NCI-H345 treated with DMSO at 0.1 percent for 48 hours (cell line): ENCODE measurements around the gene FGFBP1.

Experiments used
- DNase-seq: peaks from one replicate; lab custom pipeline; 2025; ENCODE audit not compliant: unreplicated experiment; lab: John Stamatoyannopoulos, UW

The FGFBP1 gene

DNA sequence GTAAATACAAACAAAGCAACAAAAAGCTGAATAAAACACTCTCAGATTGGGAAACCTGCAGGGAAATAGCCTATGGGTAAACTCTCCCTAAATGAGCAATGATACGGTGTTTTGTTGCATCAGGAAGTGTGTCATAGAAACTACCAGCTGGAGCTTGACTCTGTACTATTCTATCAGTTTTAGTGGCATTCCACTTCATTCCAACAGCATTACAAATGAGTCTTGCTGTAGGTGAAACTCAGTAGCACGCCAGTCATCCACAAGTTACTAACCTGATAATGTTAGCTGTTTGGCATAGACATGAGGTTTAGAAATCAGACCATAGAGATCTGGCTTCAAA, 24.9 kb downstream of the FGFBP1 start:
- no peak for DNase-seq

DNA sequence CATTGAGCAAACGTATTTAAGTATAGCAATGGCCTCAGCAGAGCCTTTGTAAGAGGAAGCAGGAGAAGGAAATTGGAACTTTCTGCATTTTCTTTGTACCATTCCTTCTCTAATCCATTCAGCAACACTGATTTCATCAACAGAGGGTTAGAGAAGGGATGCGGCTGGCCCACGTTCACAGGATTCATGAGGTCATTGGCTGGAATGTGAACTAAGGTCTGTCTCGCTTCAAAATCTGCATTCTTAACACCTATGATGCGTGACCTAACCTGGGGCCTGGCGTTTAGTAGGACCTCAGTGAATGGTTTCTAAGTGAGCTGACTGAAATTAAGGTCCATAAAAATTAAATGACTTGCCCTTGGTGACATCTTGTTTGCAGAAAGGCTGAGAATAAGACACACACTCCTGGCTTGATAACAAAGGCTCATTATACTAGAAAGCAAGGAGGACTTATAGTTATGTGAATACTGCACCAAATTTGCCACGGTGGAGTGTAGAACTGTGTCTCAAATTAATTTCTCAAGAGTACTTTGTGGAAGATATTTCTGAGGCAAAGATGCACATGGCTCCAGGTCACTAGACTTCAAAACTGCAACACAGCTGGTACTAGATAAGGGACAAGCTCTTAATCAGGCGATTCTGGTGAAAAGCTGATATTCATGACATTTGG, 25.4 kb downstream of the FGFBP1 start:
- no peak for DNase-seq

DNA sequence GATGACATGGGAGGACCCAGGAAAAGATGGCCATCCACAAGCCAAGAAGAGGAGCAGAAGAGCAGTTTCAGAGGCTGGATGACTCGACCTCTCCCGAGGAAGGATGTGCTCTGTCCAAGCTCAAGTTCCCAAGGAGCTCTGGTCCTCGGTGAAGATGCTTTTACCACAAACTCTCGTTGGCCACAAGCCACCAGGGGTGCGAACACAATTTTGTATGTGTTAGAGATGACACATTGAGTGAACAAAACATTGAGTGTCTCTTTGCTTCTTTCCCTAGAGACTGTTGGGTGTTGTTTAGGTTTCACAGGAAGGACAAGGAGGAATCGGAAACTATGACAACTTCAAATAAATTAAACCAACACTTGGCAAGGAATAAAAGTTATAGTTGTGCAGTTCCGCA, 26.3 kb downstream of the FGFBP1 start:
- no peak for DNase-seq

DNA sequence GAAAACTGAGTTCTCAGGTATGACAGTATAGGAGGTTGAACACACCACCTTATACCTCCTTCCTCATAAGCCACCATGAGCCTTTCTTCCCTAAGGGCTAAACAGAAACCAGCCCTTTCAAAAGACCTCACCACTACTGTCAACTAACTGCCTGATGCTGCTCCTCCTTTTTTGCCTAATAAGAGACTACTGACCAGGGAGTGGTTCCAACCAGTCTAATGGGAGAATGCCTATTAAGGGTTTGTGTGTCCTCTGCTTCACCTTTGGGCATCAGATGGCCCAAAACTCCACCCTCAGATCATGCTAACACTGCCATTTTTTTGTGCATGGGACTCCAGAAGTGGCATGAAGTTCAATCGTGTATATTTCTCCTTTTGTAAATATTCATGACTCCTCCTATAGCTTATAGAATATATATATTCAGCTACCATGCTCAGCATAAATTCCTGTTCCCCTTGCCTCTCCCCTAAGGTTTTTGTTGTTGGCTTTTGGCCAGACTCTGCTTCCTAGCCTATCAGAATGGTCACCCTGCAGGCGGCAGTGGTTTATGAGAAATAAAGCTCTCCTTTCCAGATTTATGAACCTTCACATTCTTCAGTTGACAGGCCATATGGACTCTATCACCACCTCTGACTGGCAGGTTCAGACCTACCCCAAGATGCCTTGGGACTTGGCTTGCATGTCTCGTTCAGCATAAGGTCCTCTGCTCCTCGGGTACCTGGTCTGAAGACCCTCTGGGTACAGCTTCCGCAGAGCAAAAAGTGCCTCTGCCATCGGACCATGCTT, 28.2 kb downstream of the FGFBP1 start:
- no peak for DNase-seq

- DNase-seq: no peak
Observed at GRCh38 chr4:15907430-15907829, 31.1 kb downstream of the FGFBP1 start.

- peak; percentile 61 for DNase-seq
Observed at GRCh38 chr4:15906020-15906443, 32.5 kb downstream of the FGFBP1 start.

- no peak for DNase-seq
Observed at GRCh38 chr4:15902746-15903145, 35.8 kb downstream of the FGFBP1 start.

DNA sequence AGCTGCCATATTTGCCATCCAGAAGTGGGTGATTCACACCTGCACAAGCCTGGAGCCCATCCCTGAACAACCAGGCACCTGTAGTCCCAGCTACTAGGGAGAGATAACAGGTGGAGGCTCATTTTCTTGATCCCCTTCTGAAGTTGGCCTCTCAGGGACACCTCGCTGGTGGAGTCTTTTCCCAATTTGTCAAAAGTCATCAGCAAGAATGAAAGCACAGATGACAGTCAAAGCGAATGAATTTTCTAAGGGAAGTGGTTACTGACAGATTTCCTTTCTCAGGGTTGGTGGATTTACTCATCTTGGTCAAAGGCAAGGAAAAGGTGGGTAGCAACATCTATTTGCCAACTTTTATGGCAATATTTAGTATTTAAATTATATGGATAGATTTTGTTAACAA, 36.5 kb downstream of the FGFBP1 start:
- DNase-seq: no peak

DNA sequence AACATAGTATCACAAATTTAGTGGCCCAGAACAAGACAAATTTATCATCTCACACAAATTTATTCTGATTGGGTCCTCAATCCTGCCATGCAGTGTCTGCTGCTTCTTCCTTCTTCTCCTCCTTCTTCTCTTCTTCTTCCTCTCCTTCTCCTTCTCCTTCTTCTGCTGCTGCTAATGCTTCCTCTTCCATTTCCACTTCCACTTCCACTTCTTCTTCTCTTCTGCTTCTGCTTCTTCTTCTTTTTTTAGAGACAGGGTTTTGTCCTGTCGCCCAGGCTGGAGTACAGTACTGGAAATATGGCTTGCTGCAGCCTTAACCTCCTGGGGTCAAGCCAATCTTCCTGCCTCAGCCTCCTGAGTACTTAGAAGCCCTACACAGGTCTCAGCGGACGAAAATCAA, 37.5 kb downstream of the FGFBP1 start:
- no peak for DNase-seq

GRCh38 chr4:15899511-15899910, 39.0 kb downstream of the FGFBP1 start:
- DNase-seq: no peak

GRCh38 chr4:15898902-15899301, 39.6 kb downstream of the FGFBP1 start:
- DNase-seq: no peak

GRCh38 chr4:15897577-15897976, 41.0 kb downstream of the FGFBP1 start:
- no peak for DNase-seq

- DNase-seq: no peak
Observed at GRCh38 chr4:15894921-15895916, 43.3 kb downstream of the FGFBP1 start.

DNA sequence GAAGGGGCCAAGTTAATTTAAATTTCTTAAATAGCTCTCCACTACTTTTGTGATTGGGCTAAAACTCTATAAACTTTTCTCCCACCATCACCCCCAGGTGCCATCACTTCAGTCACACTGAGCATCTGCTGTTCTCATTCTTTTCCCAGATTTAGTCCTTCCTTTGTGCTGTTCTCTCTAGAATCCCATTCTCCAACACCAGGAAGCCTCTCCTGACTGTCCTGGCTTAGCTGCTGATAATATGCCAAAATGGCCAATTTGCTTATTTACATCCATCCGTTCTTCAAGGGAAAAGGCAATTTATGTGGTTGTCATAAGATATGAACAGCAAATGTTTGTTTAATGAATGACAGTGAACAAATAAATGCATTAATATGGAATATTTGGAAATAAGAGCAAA, 44.1 kb downstream of the FGFBP1 start:
- DNase-seq: no peak

- no peak for DNase-seq
Observed at GRCh38 chr4:15893962-15894361, 44.6 kb downstream of the FGFBP1 start.

- DNase-seq: no peak
Observed at GRCh38 chr4:15891312-15891711, 47.2 kb downstream of the FGFBP1 start.

DNA sequence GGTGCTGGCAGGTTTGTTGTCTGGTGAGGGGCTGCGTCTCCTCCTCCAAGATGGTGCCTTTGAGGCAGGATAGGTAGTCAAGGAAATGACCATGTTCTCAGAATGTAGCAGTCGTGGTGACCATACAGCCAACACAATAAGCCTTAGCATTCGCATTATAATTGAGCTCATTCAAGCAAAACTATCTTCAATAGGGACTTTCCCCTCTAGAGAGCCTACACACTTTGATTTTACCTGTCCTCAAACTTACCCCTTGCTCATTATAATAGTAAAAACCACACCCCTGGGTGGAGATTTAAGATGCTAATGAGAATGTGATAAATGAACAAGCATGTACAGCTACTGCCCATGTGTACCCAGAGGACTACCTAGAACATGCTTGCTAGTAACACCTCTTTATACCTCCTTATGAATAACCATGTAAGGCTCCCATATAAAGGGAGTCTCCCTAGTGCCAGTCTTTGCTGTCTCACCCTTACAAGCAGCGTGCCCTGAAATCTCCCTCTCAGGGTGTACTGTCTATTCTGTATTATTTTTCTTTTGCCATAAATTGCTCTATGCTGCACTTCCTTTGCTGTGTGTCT, 48.2 kb downstream of the FGFBP1 start:
- no peak for DNase-seq

GRCh38 chr4:15888515-15888914, 50.0 kb downstream of the FGFBP1 start:
- DNase-seq: no peak
